SK-N-SH (cell line): Measurements from ENCODE around the gene MCUB. TPM values are rescaled to one million over a fixed set of nuclear protein-coding genes. Genes with fewer than 3 reads are reported as not detected.

Experiments
- CTCF ChIA-PET: fragments of 300-600, 350-600 bp; formaldehyde crosslinking; extraction: SDS; loops from one replicate; lab custom pipeline; 2021; lab: Yijun Ruan, JAX
- POLR2A ChIA-PET: fragments of 350-600 bp; sonication (Branson Sonifier 250); formaldehyde crosslinking; extraction: SDS; loops from one replicate; lab custom pipeline; 2020; ENCODE audit warnings: antibody characterized with exemption, inconsistent platforms; lab: Yijun Ruan, JAX
- DNase-seq: peaks from one replicate; pipeline ENCODE4 v3.0.0; 2012
- H2AFZ ChIP-seq: fragments of 200-600 bp; sonication (generic); 2 replicates; pipeline ENCODE4 v1.8.1; 2016; ENCODE audit warnings: antibody characterized with exemption, mild to moderate bottlenecking, low read depth
- H3F3A ChIP-seq: fragments of 200-600 bp; sonication (generic); replicated peaks from 2 replicates; pipeline ENCODE3; 2016; ENCODE audit warnings: antibody characterized with exemption, mild to moderate bottlenecking; ENCODE audit not compliant: insufficient read depth
- H3K27ac ChIP-seq, 2 experiments: fragments of 200-500 bp in 1 of 2; fragments of 200-600 bp in 1 of 2; sonication (Bioruptor generic) in 1 of 2; sonication (generic), shearing (Covaris generic) in 1 of 2; 2 replicates each; pipeline versions ENCODE4 v1.5.1 to v1.6.1; 2014 to 2016; ENCODE audit warnings: low read depth in 2 of 2, inconsistent platforms in 1 of 2, low read length in 1 of 2, mild to moderate bottlenecking in 1 of 2, mixed read lengths in 1 of 2
- H3K27me3 ChIP-seq: fragments of 200-600 bp; sonication (generic), shearing (Covaris generic); 2 replicates; pipeline ENCODE4 v1.6.1; 2016; ENCODE audit warnings: mixed run types; ENCODE audit not compliant: insufficient read depth
- H3K36me3 ChIP-seq, 2 experiments: fragments of 200-500 bp in 1 of 2; fragments of 200-600 bp in 1 of 2; sonication (Bioruptor generic) in 1 of 2; sonication (generic) in 1 of 2; replicated peaks in 1 of 2; 2 replicates each; pipeline versions ENCODE3 to v1.5.1; 2014 to 2016; ENCODE audit warnings: low read length in 1 of 2, mild to moderate bottlenecking in 1 of 2; ENCODE audit not compliant: insufficient read depth in 2 of 2, control insufficient read depth in 1 of 2
- H3K4me1 ChIP-seq, 2 experiments: fragments of 200-500 bp in 1 of 2; fragments of 200-600 bp in 1 of 2; sonication (Bioruptor generic) in 1 of 2; sonication (generic), shearing (Covaris generic) in 1 of 2; 2 replicates each; pipeline versions ENCODE4 v1.5.1 to v1.6.1; 2014 to 2016; ENCODE audit warnings: low read depth in 1 of 2, low read length in 1 of 2, mixed run types in 1 of 2; ENCODE audit not compliant: insufficient read depth in 2 of 2, control insufficient read depth in 1 of 2
- H3K4me2 ChIP-seq: fragments of 200-600 bp; sonication (generic), shearing (Covaris generic); 2 replicates; pipeline ENCODE4 v1.6.1; 2017; ENCODE audit warnings: mixed run types
- H3K4me3 ChIP-seq, 2 experiments: fragments of 200-500 bp in 1 of 2; fragments of 200-600 bp in 1 of 2; sonication (Bioruptor generic) in 1 of 2; sonication (generic), shearing (Covaris generic) in 1 of 2; 2 replicates each; pipeline versions ENCODE4 v1.5.1 to v1.8.1; 2014 to 2016; ENCODE audit warnings: low read depth in 2 of 2, inconsistent platforms in 1 of 2, low read length in 1 of 2, mild to moderate bottlenecking in 1 of 2, mixed read lengths in 1 of 2, moderate library complexity in 1 of 2
- H3K79me2 ChIP-seq: fragments of 200-600 bp; sonication (generic); 2 replicates; pipeline ENCODE4 v1.8.1; 2017; ENCODE audit warnings: mild to moderate bottlenecking; ENCODE audit not compliant: insufficient read depth
- H3K9ac ChIP-seq: fragments of 200-600 bp; sonication (generic); 2 replicates; pipeline ENCODE4 v1.6.1; 2017; ENCODE audit warnings: mixed run types
- H3K9me2 ChIP-seq: fragments of 200-600 bp; sonication (generic); 2 replicates; pipeline ENCODE4 v1.6.1; 2017; ENCODE audit warnings: mixed run types
- H3K9me3 ChIP-seq: fragments of 200-600 bp; sonication (generic); 2 replicates; pipeline ENCODE4 v1.6.1; 2017; ENCODE audit warnings: mixed run types, mild to moderate bottlenecking, moderate library complexity
- H4K20me1 ChIP-seq: fragments of 200-600 bp; sonication (generic); 2 replicates; pipeline ENCODE4 v1.6.1; 2017; ENCODE audit warnings: mild to moderate bottlenecking, mixed run types; ENCODE audit not compliant: insufficient read depth
- CHD2 ChIP-seq: fragments of 150-350 bp; IDR thresholded peaks from 2 replicates; pipeline ENCODE4 v1.6.1; 2018; ENCODE audit warnings: low read length; ENCODE audit not compliant: partially characterized antibody
- ELF1 ChIP-seq: IDR thresholded peaks from 2 replicates; pipeline ENCODE4 v1.4.0; 2012
- EZH2phosphoT487 ChIP-seq: fragments of 200-600 bp; sonication (generic); IDR thresholded peaks from 2 replicates; pipeline ENCODE4 v1.6.1; 2017; ENCODE audit warnings: low read depth, mixed run types, mild to moderate bottlenecking, antibody characterized with exemption, moderate library complexity, borderline replicate concordance
- FOSL2 ChIP-seq: IDR thresholded peaks from 2 replicates; pipeline ENCODE4 v1.4.0; 2012; ENCODE audit warnings: low read depth, mild to moderate bottlenecking, moderate library complexity, borderline replicate concordance
- FOXM1 ChIP-seq: IDR thresholded peaks from 2 replicates; pipeline ENCODE4 v1.4.0; 2012; ENCODE audit warnings: low read depth, mild to moderate bottlenecking
- GABPA ChIP-seq: IDR thresholded peaks from 2 replicates; pipeline ENCODE4 v1.4.0; 2012; ENCODE audit warnings: low read depth, mild to moderate bottlenecking
- MXI1 ChIP-seq: IDR thresholded peaks from 2 replicates; pipeline ENCODE4 v1.6.1; 2012; ENCODE audit warnings: mild to moderate bottlenecking, low read depth, low read length, improper control_type of control experiment
- NFIC ChIP-seq: IDR thresholded peaks from 2 replicates; pipeline ENCODE4 v1.4.0; 2012; ENCODE audit warnings: borderline replicate concordance
- PBX3 ChIP-seq: IDR thresholded peaks from 2 replicates; pipeline ENCODE4; 2012
- RAD21 ChIP-seq: IDR thresholded peaks from 2 replicates; pipeline ENCODE4 v1.6.1; 2012; ENCODE audit warnings: mild to moderate bottlenecking, low read length
- RCOR1 ChIP-seq: fragments of 150-350 bp; IDR thresholded peaks from 2 replicates; pipeline ENCODE4 v1.6.1; 2017; ENCODE audit warnings: antibody characterized with exemption, low read length
- REST ChIP-seq: IDR thresholded peaks from 2 replicates; pipeline ENCODE4 v1.6.1; 2012; ENCODE audit warnings: mild to moderate bottlenecking, low read depth, low read length, moderate library complexity
- RFX5 ChIP-seq: IDR thresholded peaks from 2 replicates; pipeline ENCODE4 v1.6.1; 2012; ENCODE audit warnings: mild to moderate bottlenecking, improper control_type of control experiment, low read length
- TAF1 ChIP-seq: IDR thresholded peaks from 2 replicates; pipeline ENCODE4 v1.6.1; 2012; ENCODE audit warnings: low read depth, mild to moderate bottlenecking, low read length, moderate library complexity, borderline replicate concordance
- TCF12 ChIP-seq: IDR thresholded peaks from 2 replicates; pipeline ENCODE4 v1.4.0; 2012
- WGBS: methylation state at CpG from one replicate; pipeline ENCODE4 v1.1.6; 2017; ENCODE audit warnings: low lambda C conversion rate; 5-methylcytosine and 5-hydroxymethylcytosine counted together
- polyA plus RNA-seq, 3 experiments: library from polyadenylated mRNA; depleted of rRNA; stranded (reverse); fragments of >200 nt; gene quantifications; 2 replicates each; pipeline ENCODE4 v1.2.3, GENCODE V29; 2012
- TF ChIP-seq, protein P1 (sequence below): fragments of 200-600 bp; sonication (generic); IDR thresholded peaks from 2 replicates; pipeline ENCODE4 v1.6.1; 2017; ENCODE audit warnings: antibody characterized with exemption, mild to moderate bottlenecking, moderate library complexity
- TF ChIP-seq, protein P2 (sequence below): fragments of 150-350 bp; IDR thresholded peaks from 2 replicates; pipeline ENCODE4 v1.6.1; 2017; ENCODE audit warnings: antibody characterized with exemption, low read length, low read depth, borderline replicate concordance
- TF ChIP-seq, protein P3 (sequence below): IDR thresholded peaks from 2 replicates; pipeline ENCODE4 v1.4.0; 2012; ENCODE audit warnings: low read depth, borderline replicate concordance
- TF ChIP-seq, protein P4 (sequence below): IDR thresholded peaks from 2 replicates; pipeline ENCODE4 v1.4.0; 2012; ENCODE audit warnings: low read depth

Gene MCUB
- polyA plus RNA-seq, 1 of the 3 experiments (the other 2 are of a cell fraction), result 39.3 TPM

- peaks cover 4% of the 10 kb centered on the region for H3F3A ChIP-seq
- ChIA-PET CTCF (interaction anchor here (1.1 kb wide), 1 partner anchor 281 kb away, joined by 3 read pairs; no protein-coding TSS in a partner anchor), POLR2A (no interaction called here)
- H3K27ac ChIP-seq, result no peak overlapping the region
- H3K4me2 ChIP-seq, result no peak overlapping the region
- no peaks in the 10 kb centered on the region for H4K20me1 ChIP-seq
- no peak overlapping the region for H3K9ac ChIP-seq
- no peak for TF ChIP-seq GABPA
- TF ChIP-seq MXI1, result no peak
- no peak for TF ChIP-seq REST
- TF ChIP-seq FOXM1, result no peak
- TF ChIP-seq, protein P1, sequence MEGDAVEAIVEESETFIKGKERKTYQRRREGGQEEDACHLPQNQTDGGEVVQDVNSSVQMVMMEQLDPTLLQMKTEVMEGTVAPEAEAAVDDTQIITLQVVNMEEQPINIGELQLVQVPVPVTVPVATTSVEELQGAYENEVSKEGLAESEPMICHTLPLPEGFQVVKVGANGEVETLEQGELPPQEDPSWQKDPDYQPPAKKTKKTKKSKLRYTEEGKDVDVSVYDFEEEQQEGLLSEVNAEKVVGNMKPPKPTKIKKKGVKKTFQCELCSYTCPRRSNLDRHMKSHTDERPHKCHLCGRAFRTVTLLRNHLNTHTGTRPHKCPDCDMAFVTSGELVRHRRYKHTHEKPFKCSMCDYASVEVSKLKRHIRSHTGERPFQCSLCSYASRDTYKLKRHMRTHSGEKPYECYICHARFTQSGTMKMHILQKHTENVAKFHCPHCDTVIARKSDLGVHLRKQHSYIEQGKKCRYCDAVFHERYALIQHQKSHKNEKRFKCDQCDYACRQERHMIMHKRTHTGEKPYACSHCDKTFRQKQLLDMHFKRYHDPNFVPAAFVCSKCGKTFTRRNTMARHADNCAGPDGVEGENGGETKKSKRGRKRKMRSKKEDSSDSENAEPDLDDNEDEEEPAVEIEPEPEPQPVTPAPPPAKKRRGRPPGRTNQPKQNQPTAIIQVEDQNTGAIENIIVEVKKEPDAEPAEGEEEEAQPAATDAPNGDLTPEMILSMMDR, result no peak
- TF ChIP-seq, protein P2, sequence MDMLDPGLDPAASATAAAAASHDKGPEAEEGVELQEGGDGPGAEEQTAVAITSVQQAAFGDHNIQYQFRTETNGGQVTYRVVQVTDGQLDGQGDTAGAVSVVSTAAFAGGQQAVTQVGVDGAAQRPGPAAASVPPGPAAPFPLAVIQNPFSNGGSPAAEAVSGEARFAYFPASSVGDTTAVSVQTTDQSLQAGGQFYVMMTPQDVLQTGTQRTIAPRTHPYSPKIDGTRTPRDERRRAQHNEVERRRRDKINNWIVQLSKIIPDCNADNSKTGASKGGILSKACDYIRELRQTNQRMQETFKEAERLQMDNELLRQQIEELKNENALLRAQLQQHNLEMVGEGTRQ, result no peak
- TF ChIP-seq RCOR1, result no peak
- no peak for TF ChIP-seq RAD21
- no peak for TF ChIP-seq RFX5
- TF ChIP-seq, protein P3, sequence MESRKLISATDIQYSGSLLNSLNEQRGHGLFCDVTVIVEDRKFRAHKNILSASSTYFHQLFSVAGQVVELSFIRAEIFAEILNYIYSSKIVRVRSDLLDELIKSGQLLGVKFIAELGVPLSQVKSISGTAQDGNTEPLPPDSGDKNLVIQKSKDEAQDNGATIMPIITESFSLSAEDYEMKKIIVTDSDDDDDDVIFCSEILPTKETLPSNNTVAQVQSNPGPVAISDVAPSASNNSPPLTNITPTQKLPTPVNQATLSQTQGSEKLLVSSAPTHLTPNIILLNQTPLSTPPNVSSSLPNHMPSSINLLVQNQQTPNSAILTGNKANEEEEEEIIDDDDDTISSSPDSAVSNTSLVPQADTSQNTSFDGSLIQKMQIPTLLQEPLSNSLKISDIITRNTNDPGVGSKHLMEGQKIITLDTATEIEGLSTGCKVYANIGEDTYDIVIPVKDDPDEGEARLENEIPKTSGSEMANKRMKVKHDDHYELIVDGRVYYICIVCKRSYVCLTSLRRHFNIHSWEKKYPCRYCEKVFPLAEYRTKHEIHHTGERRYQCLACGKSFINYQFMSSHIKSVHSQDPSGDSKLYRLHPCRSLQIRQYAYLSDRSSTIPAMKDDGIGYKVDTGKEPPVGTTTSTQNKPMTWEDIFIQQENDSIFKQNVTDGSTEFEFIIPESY, result no peak
- TF ChIP-seq PBX3, result no peak
- TF ChIP-seq NFIC, result no peak
- TF ChIP-seq CHD2, result no peak
- TF ChIP-seq FOSL2, result no peak
- TF ChIP-seq, protein P4, sequence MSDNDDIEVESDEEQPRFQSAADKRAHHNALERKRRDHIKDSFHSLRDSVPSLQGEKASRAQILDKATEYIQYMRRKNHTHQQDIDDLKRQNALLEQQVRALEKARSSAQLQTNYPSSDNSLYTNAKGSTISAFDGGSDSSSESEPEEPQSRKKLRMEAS, result no peak
- TF ChIP-seq EZH2phosphoT487, result no peak
- TF ChIP-seq ELF1, result no peak
- no peak for TF ChIP-seq TAF1
- no peak for TF ChIP-seq TCF12
- no peak overlapping the region for H3K4me3 ChIP-seq
- no peak for DNase-seq
- H2AFZ ChIP-seq, result no peak overlapping the region
- H3K27me3 ChIP-seq, result no peaks in the 10 kb centered on the region
- no peaks in the 10 kb centered on the region for H3K9me3 ChIP-seq
- no peaks in the 10 kb centered on the region for H3K4me1 ChIP-seq
- no peaks in the 10 kb centered on the region for H3K79me2 ChIP-seq
- H3K36me3 ChIP-seq, result peaks cover 11 to 36% of the 10 kb centered on the region in 2 experiments
- no peaks in the 10 kb centered on the region for H3K9me2 ChIP-seq
- WGBS, result 74% methylated on average over 3 of the region's 3 CpGs
These were observed 153.5 kb downstream of the MCUB start for GRCh38 chr4:109713500-109713899.
